HG03175 (cell line): ENCODE data around the gene MUC2.

ENCODE experiments used
- ATAC-seq: cut with Tn5 transposase; IDR thresholded peaks from one replicate; pipeline ENCODE4 v1.9.1; 2021; ENCODE audit warnings: mild to moderate bottlenecking, moderate library complexity; ENCODE audit not compliant: unreplicated experiment

The MUC2 gene

DNA sequence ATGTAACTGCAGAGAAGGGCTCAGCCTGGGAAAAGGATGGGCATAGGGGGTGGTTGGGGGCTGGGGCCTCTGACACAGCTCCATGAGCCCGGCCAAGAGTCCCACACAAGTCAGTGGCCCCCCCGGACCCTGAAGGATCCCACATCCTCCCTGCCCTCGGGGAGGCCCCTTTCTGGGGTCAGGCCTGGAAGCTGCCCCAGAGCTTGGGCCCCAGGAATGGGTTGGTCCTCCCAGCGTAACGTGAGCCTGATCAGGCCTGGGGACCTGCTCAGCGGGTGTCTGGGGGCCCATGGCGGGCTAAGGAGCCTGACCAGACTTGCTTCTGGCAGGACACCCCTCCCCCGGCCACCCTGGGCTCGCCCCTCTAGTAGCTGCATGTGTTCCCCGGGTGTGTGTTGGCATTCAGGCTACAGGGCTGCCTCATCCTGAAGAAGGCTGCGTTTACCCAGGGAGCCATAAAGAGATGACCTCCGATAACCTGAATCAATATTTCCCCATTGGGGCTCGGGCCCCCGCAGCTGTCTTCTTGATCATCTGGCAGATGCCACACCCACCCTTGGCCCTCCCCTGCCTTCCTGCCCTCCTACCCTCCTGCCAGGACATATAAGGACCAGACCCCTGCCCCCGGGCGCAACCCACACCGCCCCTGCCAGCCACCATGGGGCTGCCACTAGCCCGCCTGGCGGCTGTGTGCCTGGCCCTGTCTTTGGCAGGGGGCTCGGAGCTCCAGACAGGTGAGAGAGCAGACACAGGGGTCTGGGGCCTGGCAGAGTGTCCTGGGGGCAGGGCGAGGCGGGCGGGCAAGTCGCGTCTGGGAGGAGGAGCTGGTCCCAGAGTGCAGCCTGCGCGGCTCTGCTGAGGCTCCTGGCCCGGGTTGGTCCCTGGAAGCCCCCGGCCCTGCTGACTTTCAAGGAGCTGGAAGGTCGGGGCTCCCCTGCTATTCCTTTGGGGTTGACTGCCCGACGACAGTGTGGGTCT is at the start of gene MUC2:
TSS of gene MUC2 (plus strand) at position 631 of the 978 bp plus-strand sequence.
- ATAC-seq: no peak

DNA sequence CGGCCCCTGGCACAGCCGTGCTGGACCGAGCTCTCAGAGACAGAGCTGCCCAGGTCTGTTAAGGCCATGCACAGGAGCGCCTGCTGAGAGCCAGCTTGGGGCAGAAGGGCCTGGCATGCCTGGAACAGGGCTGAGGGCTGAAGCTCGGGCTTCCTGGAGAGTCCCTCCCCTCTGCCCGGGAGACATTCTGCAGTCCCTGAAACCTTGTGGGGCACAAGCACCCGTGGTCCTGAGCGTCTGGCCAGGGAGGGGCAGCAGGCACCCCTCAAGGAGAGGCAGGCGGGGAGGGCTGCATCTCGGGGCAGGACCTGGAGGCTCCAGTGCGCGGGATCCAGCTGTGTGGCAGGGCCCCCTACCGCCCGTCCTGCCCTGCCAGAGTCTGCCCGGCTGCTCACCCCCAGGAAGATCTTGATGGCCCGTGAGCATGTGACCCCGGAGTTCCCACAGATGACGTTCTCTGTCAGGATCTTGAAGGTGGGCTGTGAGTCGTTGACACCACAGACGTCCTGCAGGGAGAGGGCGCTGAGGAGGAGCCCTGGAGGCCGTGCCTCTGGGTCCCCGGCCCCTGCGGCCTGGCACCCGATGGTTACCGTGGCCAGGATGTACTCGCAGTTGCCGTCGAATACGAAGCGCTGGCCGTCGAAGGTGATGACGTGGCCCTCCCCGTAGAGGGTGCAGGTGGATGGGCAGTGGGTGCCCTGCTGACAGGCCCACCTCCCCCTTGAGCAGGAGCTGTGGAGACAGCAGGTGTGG is 49.1 kb upstream of the MUC2 start:
- ATAC-seq: no peak

DNA sequence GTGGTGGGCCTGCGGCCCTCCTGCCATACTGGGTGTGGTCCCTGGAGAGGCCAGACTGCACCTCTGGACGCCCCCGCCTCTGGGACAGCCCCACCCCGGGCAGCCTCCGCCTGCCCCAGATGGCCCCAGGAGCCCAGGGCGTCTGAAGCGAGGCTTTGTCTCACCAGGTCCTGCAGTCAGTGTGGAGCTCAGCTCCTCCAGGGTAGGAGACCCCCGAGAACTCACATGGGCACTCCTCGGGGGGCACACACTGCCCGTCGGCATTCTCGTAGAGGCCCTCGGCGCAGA is 48.6 kb upstream of the MUC2 start:
- no peak for ATAC-seq

DNA sequence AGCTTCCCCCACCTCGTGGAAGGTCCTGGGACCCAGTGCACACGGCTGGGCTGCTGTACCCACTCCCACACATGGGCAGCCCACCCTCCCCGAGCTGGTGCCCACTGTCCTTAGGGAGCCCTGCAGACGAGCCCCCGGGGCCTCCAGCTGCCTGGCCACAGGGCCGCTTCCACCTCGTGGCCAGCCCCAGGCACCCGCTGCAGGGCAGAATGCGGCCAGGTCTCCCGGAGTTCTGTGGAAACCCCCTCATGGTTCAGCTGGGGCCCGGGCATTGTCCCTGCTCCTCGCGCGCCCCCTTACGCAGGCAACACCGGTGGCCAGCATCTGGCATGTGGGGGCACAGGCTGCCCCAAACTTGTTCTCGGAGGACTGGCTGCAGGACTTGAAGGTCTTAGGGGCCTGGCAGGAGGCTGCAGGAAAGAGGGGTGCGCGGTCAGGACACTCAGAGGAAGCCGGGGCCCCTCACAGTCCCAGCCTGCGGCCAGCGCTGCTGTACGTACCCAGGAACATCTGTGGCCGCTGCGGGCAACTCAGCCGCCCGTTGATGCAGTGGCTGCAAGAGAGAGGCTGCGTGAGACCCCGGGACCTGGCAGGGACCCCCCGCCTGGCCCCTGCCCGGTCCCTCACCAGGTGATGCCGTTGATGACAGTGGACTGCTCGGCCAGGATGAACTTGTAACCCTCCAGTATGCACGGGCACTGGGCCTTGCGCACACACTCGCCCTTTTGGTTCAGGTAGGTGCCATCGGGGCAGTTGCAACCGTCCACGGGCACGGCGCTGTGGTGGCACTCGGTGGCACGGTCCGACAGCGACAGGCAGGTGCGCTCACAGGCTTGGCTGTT is 47.8 kb upstream of the MUC2 start:
- no peak for ATAC-seq

DNA sequence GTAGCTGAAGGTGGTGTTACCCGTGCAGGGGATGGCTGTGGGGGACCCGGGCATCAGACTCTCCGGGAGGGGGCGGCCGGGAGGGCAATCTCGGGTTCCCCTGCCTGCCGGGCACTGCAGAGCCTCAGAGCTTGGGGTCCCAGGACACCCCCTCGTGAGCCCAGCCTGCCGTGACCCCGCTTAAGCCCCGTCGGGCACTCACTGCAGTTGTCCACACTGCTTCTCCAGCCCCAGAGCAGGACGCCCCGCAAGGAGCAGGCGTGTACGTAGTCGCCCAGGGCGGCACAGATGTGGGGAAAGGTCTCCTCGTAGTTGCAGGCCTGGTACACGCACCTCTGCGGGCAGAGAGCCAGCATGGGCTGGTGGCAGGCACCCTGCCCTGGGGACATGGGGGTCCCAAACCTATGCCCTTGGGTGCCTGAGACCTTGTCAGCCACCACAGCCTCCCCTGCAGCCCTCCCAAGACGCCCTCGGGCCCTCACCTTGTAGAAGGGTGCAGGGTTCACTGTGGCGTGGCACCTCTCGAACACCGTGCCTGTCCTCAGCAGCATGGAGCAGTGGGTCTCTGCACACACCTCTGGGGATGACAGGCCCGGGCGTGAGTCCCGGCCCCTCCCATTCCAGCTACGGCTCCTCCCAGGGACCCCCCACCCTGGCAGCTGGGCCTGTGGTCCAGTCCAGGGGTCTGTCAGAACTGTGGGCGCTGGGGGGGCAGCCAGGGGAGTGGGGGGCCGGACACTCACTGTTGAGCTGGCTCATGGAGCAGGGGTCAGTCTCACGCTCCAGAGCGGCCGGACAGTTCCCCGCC is 47.0 kb upstream of the MUC2 start:
- no peak for ATAC-seq

DNA sequence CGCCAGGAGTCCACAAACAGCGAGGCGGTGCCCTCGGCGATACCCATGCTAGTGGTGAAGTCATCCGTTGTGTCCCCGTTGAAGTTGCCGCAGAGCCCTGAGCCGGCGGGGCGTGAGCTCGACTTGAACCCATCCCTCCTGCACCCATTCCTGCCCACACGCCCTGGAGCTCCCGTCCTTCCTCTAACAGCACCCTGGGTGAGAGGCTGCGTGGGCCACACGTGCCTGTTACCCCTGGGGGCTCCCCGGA is 46.5 kb upstream of the MUC2 start:
- no peak for ATAC-seq

DNA sequence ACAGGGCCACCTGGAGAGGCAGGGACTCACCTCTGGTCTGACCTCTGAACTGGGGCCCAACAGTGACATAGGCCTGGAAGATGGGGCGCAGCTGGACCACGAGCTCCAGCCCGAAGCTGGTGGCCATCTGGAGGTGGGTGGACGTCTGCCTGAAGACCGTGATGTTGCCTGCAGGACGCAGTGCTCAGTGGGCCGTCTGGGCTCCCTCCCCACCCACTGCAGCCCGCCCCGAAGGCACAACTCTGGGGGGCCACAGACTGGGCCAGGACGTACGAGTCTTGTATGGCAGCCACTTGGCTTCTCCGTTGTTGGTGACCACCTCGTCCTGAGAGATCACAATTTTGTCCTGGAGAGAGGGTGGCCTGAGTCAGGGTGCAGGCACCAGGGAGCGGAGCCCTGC is 46.1 kb upstream of the MUC2 start:
- ATAC-seq: no peak

DNA sequence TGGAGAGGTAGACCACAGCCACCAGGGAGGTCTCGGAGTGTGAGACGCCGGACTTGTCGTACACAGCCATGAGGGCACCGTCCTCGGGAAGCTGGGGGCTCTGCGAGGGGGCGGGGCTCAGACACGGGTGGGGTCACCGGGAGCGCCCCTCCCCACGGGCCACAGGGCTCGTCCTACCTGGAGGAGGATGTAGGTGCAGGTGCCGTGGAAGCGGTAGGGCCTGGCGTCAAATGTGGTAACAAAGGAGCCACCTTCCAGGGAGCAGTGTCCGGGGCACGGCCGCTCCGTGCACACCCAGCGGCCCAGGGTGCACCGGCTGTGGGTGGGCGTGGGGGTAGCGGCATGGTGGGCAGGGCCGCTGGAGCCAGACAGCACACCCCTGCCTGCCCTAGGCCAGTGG is 45.6 kb upstream of the MUC2 start:
- ATAC-seq: no peak

DNA sequence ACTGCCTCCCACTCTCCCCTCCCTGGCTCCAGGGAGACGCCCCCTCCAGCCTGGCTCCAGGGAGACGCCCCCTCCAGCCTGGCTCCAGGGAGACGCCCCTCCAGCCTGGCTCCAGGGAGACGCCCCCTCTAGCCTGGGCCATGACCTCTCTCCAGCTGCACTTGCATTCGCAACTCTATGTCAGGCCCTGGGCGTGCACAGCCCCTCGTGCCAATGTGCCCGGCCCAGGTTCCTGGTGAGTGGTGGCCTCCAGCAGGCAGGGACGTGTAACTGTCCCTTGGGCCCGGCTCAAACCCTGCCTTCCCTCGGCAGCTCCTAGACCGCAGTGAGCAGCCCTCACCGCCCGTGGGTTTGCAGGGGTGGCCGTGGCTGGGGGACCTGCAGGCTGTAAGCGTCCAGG is 45.0 kb upstream of the MUC2 start:
- ATAC-seq: no peak

DNA sequence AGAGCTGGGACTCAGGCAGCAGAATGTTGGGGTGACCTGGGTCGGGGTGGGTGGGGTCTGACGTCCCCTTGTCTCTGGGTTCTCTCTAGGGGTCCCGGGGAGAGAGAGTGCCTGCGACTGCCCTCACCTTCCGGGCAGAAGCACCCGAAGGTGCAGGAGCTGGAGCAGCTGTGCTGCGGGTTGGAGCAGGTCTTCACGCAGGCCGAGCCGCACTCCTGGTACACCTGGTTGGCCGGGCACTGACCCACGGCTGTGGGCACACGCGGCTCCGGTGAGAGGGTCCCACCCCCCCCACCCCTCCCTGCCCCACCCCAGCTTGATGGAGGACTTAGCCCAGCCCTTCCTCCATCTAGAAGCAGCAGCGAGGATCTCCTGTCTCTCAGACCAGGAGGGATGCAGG is 44.6 kb upstream of the MUC2 start:
- no peak for ATAC-seq

DNA sequence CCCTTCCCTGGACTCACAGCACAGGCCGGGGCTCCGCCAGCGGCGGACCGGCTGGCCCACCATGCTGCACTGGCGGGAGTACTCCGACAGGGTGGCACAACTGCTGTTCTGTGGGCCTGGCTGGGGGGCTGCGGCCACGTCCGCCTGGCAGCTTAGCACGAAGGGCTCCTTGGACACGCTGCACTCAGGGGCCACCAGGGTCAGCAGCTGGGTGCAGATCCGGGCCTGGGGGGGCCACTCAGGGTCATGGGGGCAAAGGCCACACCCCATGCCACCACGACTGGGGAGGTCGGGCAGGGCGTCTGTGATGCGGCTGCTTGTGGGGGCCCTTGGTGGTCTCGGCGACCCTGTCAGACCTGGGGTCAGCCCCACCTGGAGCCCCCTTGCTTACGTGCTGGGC is 44.1 kb upstream of the MUC2 start:
- ATAC-seq: no peak

DNA sequence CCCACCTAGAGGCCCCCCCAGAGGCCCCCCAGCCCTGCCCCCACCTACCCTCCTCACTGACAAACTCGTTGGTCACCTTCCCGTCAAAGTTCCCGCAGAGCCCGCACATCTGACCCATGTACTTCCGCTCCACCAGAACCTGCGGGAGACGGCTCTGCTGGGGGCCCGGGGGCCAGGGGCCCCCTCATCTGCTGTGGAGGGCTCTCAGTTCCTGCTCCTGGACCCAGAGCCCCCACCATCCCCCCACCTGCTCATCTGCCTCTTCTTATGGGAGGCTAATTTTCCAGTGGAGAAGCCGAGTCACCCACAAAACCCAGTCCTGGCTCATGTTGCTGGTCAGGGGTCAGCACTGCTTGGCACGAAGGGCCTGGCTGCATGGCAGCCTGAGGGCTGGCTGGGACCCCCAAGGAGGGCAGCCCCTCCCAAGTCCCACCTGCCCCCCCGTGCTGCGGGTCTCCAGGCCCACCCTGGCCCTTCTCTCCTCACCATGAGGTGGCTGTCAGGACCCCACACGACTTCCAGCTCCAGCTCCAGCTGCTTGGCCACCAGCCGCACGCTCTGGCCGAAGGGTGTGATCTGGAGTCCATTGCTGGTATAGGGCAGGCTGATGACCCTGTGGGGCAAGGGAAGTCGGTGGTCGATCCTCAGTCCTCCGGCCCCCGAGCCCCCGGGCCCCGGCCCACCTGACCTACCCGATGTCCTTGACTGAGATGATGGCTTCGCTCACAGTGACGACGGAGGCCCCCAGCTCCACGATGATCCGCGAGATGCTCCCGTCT is 43.4 kb upstream of the MUC2 start:
- ATAC-seq: no peak

DNA sequence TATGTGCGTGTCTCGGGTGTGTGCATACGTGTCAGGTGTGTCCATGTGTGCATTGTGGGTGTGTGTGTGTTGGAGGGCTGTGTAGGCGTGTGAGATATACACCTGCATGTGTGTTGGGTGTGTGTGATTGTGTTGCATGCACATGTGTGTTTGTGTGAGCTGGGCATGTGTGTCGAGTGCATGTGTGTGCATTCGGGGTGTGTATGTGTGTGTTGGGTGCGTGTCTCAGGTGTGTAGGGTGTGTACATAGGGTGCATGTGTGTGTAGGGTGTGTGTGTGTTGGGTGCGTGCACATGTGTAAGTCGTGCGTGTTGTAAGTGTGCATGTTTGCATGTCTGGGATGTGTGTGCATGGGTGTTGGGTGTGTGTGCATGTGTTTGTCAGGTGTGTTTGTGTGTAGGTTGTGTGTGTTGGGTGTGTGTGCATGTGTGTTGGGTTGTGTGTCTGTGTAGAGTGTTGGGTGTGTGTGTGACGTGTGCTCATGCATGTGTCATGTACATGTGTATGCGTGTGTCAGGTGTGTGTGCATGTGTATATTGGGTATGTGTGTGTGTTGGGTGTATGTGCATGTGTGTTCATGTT is 42.3 kb upstream of the MUC2 start:
- no peak for ATAC-seq

DNA sequence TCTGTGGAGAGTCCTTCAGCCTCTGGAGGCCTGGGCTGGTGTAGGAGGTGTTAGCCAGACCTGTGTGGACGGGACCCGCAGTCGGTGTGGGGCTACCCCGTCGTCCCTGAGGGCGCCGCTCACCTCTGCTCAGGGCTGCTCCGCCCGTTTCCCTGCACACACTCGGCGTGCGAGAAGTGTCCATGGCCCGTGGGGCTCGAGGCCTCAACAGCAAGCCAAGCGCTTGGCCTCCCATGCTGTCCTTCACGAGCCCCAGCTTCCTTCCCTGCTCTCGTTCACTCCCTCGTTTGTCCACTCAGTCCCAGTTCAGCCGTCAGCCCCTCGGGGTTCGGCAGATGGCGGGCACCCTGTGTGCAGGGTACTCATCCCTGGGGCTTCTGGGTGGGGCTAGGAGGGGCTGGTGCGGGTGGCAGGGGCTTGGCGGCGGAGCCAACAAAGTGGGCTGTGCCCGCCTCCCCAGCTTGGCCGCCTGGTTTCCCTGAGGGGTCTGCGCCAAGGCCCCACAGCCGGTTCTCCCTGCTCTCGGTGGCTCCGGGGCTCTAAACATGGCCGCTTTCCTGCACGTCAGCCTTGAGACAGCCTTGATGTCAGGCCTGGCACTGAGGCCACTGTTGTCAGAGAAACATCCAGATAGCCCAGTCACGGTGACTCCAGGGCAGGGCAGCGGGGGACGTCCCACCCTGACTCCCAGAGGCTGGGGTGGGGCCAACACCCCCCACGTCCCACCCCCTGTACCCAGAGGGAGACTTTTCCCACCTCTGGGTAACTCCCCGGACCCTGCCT is 41.5 kb upstream of the MUC2 start:
- no peak for ATAC-seq

DNA sequence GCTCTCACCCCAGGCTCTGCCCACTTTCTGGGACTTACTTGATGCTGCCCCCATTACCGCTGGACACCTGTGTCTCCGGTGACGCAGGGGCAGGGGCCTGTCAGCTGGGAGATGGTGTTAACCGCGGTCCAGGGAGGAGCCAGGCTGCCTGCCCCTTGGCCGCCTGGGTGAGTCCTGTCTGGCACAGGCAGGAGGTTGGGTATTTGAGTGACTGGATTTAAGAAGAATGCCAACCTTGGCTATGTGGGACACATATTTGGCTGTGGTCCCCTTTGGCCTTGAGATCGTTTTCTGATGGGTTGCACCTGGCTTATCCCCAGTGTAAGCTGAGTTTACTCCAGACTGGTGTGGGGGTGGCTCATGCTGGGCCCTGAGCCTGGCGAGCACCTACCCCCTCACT is 40.7 kb upstream of the MUC2 start:
- ATAC-seq: no peak

DNA sequence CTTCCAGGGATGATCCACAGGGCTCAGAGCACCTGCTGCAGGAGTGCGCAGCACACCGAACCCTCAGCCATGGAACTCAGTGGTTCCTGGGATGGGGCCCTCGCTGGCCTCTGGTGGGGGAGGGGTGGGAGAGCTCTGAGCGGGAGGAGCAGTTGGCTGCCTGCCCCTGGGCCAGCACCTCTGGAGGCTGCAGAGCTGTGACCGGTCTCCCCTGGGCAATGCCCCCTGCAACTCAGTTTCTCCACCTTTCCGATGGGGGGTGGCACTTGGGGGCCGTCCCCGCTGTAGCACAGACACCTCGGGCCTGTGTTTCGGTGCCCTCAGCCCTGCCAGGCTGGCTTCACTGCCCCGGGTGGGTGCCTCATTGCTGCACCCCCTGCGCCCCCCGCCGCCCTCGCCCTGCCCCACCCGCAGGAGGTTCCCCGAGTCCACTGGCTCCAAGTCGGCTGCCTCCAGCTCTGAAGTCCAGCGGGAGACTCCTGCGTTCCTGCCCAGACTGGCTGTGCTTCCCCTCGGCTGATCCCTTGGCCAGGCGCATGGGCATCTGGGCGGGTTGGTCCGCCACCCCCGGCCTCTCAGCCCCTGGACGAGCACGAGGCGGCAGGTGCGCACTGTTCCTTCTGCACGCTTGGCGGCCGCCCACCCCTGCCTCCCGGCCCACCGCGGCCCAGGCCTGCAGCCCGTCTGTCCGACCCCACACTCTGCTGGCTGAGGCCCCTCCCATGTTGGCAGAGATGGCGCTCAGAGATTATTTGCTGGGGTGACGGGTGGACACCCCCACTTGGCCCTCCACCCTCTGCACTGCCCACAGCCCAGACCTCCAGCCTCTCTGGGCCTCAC is 40.0 kb upstream of the MUC2 start:
- ATAC-seq: no peak

DNA sequence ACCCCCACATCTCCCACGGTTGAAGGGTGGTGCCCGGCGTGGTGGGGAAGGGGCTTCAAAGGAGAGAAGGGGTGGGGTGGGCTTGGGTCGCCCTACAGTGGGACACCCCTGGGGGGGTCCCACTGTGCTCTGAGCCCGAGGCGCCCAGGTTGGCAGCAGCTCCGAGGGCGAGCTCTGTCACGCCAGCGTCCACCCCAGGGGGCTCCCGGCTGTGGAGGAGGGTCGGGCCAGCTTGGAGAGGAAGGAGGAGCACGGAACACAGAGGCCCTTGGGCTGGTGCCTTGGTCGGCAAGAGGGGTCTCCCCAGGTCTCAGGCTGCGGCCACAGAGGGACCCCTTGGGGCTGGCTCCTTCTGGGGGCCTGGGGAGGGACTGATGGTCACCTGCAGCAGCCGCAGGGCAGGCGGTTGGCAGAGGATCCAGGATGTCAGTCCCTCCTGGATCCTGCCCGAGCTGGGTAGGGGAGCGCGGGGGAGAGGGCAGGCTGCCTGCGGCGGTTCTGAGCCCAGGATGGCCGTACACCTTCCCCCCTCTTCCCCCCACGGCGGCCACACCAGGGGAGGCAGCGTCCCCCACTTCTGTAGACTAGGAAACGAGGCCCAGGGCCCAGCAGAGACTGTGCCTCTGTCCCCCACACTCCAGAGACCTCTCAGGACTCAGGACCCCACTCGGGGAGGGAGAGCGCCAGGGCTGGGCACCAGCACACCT is 38.9 kb upstream of the MUC2 start:
- no peak for ATAC-seq
